GM18907 (cell line): ENCODE results near the gene KRT8.
"Not testable (repeated sequence)": the region's sequence is repeated elsewhere in the genome, so short reads cannot be mapped to it uniquely, and the experiment has no call there.

Experiments
- ATAC-seq: cut with Tn5 transposase; IDR thresholded peaks from one replicate; pipeline ENCODE4 v1.9.1; 2021; ENCODE audit warnings: mild to moderate bottlenecking, moderate library complexity; ENCODE audit not compliant: unreplicated experiment

KRT8 gene

GRCh38 chr12:52903285-52903854 lies 1.5 kb downstream of the KRT8 start:
- ATAC-seq = peak; percentile 40

DNA sequence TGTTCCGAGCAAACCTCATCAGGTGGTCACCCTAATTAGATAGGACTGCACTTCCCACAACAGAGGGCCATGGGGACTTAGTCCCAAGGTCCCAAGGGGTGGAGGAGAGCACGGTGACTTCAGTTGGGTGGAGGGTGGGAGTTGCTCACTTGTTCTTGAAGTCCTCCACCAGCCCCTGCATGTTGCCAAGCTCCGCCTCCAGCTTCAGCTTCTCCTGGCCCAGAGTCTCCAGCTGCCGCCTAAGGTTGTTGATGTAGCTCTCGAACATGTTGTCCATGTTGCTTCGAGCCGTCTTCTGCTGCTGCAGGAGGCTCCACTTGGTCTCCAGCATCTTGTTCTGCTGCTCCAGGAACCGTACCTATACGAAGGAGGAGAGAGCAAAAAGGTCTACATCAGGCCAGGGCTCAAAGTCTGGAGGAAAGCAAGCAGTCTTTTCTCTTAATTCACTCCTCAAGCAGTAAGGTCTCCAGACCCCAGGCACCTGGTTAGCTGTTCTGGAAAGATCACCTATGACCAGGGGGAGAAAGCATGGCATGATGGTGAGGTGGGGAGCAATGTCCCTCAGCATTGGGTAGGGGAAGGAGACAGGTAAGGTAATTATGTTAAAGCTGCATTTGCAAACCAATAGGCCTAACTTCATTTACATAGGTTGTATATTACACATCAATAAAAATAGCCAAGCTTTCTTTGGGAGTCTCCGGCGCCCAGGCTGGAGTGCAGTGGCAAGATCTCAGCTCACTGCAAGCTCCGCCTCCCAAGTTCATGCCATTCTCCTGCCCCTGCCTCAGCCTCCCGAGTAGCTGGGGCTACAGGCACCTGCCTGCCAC lies 2.9 kb downstream of the KRT8 start:
- no peak for ATAC-seq

DNA sequence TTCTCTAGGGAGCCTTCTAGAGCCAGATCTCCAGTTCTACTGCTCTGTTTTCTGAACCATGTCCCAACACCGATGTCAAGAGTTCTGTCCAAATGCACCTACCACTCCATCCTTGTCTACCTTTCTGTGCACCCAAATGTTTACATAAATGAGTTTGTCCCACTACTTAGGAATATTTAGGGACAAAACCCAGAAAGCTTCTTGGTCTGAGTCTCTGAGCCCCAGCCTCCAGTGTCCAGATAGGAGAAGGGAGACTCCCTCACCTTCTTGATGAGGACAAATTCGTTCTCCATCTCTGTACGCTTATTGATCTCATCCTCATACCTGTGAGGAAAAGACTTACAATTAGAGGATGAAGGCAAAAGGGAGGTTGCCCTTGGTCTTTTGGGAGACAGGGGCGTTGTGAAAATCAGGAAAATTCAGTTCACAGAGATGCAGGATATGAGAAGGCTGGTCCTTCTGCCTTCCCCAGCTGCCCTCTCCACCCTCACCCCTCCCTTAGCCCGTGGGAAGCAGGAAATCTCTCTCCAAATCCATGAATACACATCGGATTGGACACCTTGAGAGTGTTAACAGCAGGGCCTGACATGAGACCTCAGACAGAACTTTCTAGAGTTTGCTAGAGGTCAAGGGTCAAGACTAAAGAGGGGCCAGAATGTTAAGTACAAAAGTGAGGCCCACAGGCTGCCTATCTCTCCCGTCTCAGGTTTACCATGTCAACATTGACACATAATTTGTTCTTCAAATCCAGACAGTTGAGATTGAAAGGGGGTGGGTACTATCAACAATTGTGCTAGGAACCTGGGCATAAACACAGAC lies 3.8 kb downstream of the KRT8 start:
- ATAC-seq = no peak

- no peak for ATAC-seq
Observed at GRCh38 chr12:52900166-52900895, 4.5 kb downstream of the KRT8 start.

- ATAC-seq = no peak
Observed at GRCh38 chr12:52899338-52900035, 5.4 kb downstream of the KRT8 start.

DNA sequence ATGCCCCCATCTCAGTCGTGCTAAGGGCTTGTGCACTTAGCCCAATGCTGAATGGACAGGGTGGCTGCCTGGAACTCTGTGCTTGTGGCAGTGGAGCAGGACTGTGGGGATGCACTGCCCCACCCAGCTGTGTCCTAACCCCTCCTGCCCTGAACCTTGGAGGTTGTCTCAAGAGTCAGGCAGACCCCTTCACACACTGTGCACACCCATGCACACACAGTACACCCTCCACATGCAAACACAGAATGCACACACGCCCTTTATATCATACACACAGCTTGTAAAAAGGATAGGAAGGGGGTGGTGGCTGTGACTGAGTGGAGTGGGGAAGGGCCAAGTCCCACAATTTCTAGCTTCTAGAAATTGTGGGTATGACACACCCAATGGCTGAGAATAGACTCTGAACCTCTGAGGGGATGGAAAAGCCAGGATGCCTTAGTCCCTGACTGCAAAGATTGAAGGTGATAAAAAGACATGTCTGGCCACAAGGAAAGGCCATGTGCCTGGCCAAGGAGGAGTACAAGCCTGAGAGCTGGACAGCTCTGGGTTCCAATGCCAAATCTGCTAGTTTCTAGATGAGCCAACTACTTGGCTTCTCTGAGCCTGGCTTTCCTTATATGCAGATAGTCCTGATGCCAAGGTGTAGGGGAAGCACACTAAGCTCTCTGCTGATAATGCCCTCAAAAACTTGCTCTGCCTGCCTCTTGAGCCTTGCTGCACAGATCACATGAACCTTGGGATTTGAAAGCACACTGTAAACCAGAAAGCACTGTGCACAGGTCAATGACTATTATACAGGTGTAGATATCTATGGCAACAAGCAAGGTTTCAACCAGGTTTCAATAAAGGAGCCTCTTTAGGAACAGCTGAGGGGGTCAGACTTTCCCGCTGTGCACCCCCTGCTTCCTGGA lies 8.4 kb downstream of the KRT8 start:
- ATAC-seq = no peak

GRCh38 chr12:52895726-52896189 lies 9.1 kb downstream of the KRT8 start:
- ATAC-seq = no peak

DNA sequence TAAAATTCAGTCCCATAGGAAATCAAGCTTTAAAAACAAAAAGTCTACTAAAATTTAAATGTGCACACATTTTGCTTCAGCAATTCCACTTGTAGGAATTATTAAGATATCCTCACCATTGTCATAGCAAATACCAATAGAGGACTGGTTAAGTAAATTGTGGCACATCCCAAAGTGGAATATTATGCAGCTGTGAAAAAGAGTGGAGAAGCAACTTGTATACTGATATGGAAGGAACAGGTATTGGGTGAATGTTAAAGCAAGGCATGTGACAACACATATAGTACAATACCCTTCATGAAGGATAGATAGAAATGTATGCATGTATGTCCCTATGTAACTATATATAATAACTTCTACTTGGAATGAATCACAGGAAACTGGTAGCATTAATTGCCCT lies 11.9 kb downstream of the KRT8 start:
- no peak for ATAC-seq

- no peak for ATAC-seq
Observed at GRCh38 chr12:52892207-52892852, 12.5 kb downstream of the KRT8 start.

GRCh38 chr12:52891044-52891443 lies 13.8 kb downstream of the KRT8 start:
- no peak for ATAC-seq

DNA sequence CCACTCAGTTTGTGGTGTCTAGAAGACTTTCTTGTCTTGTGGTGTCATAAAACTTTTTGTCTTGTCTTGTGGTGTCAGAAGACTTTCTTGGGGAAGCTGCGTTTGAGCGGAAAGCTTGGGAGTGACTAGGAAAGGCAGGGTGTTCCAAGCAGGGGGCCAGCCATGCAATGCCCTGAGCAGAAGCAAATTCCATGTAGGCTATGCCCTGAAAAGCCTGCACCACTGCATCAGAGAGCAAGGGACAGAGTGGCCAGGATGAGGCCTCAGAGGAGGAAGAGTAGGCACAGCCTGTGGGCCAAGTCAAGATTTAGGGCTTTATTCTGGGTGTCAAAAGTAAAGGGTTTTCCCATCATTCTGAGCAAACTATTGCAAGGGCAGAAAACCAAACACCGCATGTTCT lies 14.5 kb downstream of the KRT8 start:
- ATAC-seq = no peak

GRCh38 chr12:52884526-52885293 lies 20.2 kb downstream of the KRT8 start:
- ATAC-seq = no peak

DNA sequence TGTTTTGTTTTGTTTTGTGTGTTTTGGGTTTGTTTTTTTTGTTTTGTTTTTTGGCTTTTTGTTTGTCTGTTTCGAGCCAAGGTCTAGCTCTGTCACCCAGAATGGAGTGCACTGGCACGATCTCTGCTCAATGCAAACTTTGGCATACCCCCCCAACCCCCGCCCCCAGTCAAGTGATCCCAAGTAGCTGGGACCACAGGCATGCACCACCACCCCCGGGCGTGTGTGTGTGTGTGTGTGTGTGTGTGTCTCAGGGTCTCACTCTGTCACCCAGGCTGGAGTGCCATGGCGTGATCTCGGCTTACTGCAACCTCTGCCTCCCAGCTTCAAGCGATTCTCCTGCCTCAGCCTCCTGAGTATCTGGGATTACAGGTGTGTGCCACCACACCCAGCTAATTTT lies 24.4 kb downstream of the KRT8 start:
- ATAC-seq = not testable (repeated sequence)

DNA sequence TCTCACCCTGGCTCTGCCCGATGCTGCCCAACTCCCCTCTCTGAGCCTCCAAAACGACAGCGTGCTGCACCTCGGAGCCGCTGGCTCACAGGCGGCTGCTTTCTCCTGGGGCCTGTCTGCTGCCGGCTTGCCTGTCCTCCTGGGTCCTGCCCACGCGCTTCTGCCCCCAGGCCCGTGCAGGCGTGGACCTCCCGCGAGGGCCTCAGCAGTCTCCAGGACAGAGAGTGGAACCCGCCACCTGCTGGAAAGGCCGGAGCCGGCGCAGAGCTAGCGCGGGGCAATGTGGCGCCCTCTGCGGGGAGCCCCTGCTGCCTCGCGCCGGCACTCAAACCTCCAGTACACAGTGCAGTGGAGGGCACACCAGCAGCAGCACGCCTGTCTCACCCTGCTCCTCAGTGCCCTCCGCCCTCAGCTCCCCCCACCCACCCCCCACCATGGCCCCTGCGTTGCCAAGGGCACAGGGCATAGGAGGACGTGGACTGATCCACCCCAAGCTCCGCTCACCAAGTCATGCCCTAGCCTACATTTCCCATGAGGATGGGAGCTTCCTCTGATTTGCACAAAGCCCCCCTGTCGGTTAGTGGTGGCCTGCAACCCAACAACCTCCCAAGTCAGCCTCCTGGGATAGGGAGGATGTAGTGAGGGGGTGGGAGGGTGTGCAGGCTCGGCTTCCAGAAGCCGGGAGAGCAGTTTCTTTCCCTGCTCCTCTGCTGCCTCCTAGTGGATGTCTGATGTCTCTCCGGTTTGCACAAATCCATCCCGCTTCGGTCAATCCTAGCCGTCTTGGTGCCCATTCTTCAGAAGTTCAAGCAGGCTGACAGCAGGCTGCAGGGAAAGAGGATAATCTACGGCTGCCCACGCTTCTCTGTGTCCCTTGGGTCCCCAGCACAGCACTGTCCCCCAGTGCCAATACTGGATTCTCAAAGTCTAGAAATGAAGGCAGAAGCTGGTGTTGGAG lies 25.2 kb downstream of the KRT8 start:
- peak; percentile 64 for ATAC-seq

- ATAC-seq = no peak
Observed at GRCh38 chr12:52878507-52879393, 26.1 kb downstream of the KRT8 start.

- no peak for ATAC-seq
Observed at GRCh38 chr12:52877242-52877641, 27.6 kb downstream of the KRT8 start.
